Natural killer cell (primary cell): ENCODE results near the gene MRFAP1. TPM values are rescaled to one million over a fixed set of nuclear protein-coding genes. Genes with fewer than 3 reads are reported as not detected.

Experiments
- ATAC-seq, 3 donors: fragments of 150-1000 bp in 2 of 3; fragments of 200-7000 bp in 1 of 3; cut with Tn5 transposase; 1 replicate in 1 of 3; 2 replicates in 2 of 3; pipeline ENCODE4 v1.10.0; 2021; ENCODE audit warnings: mild to moderate bottlenecking in 2 of 3, moderate library complexity in 2 of 3
- DNase-seq, 2 donors: peaks; one replicate each; pipeline versions ENCODE4 v3.0.0 to v3.0.0-alpha.2; 2013 to 2021; ENCODE audit warnings: mixed read lengths in 1 of 2
- H3K27ac ChIP-seq: one replicate; pipeline ENCODE4 v1.5.1; 2013; ENCODE audit warnings: mild to moderate bottlenecking, low read length
- H3K27me3 ChIP-seq: one replicate; pipeline ENCODE4 v1.6.1; 2013; ENCODE audit warnings: low read length; ENCODE audit not compliant: control insufficient read depth, insufficient read depth
- H3K36me3 ChIP-seq: one replicate; pipeline ENCODE4 v1.6.1; 2013; ENCODE audit warnings: low read length; ENCODE audit not compliant: control insufficient read depth, insufficient read depth
- H3K4me1 ChIP-seq: one replicate; pipeline ENCODE4 v1.6.1; 2013; ENCODE audit warnings: low read length; ENCODE audit not compliant: control insufficient read depth, insufficient read depth
- H3K4me3 ChIP-seq: one replicate; pipeline ENCODE4 v1.5.1; 2013; ENCODE audit warnings: low read length
- H3K9me3 ChIP-seq: one replicate; pipeline ENCODE4 v1.6.1; 2013; ENCODE audit warnings: low read length; ENCODE audit not compliant: control insufficient read depth, insufficient read depth
- H3K27ac Mint-ChIP-seq, 2 donors: one replicate each; pipeline ENCODE4 v1.8.0; 2022; ENCODE audit warnings: mild to moderate bottlenecking in 2 of 2, mixed read lengths in 2 of 2, moderate library complexity in 1 of 2
- H3K27me3 Mint-ChIP-seq, 2 donors: one replicate each; pipeline ENCODE4 v1.8.0; 2022; ENCODE audit warnings: low read depth in 2 of 2, mixed read lengths in 2 of 2
- H3K36me3 Mint-ChIP-seq: one replicate; pipeline ENCODE4 v1.8.0; 2022; ENCODE audit warnings: mixed read lengths
- H3K4me1 Mint-ChIP-seq, 2 donors: one replicate each; pipeline ENCODE4 v1.8.0; 2022; ENCODE audit warnings: mixed read lengths in 2 of 2
- H3K4me3 Mint-ChIP-seq: one replicate; pipeline ENCODE4 v1.8.0; 2022; ENCODE audit warnings: mild to moderate bottlenecking, moderate library complexity, mixed read lengths
- H3K9me3 Mint-ChIP-seq, 2 donors: one replicate each; pipeline ENCODE4 v1.8.0; 2022; ENCODE audit warnings: mixed read lengths in 2 of 2
- WGBS: methylation state at CpG from one replicate; pipeline ENCODE4 v1.1.7; 2013; ENCODE audit warnings: missing lambda C conversion rate; ENCODE audit not compliant: insufficient coverage; 5-methylcytosine and 5-hydroxymethylcytosine counted together
- intact Hi-C: fragments of 100-400 bp; cut with micrococcal nuclease; formaldehyde crosslinking; loops from one replicate; pipeline ENCODE4 v1.14.2; 2022
- total RNA-seq, 4 donors: library from RNA; stranded (reverse); fragments of 120-200 nt in 1 of 4; gene quantifications; one replicate each; pipeline versions ENCODE4 v1.2.3 to v1.2.4, GENCODE V29; 2013 to 2022
- TF ChIP-seq, protein P1 (sequence below): fragments of 200-600 bp; IDR thresholded peaks from one replicate; pipeline ENCODE4 v1.8.0; 2022; ENCODE audit warnings: antibody characterized with exemption

Gene MRFAP1
- total RNA-seq, 3 donors from 2014 or later (not counting 1 experiment from before 2014, with no cell fraction given) = 105 to 146 (median 146) TPM

DNA sequence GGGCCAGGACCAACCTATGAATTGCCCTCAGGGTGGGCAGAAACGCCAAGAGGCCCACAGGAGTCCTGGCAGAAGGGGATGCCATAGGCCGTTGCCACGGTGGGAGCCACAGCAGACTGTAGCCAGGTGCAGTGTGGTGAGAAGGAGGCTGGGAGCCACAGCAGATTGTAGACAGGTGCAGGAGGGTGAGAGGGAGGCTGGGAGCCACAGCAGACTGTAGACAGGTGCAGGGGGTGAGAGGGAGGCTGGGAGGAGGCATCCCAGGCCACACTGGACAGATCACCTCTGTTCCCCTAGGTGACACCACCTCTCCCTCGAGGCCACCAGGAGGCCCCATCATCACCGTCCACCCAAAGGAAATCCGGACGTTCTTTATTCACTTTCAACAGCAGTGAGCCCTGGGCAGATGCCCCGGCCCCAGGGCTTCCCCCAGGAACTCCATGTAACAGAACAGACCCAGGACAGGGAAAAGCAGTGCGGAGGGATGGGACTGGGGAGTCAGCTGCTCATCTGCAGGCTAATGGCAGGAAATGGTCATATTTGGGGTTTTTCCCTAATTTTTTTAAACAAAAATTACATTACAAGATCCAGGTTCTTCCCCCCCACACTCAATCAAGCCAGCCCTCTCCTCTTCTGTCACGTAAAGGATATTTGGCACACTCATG, 19.5 kb upstream of the MRFAP1 start:
- H3K27me3 Mint-ChIP-seq = no peaks in the 10 kb centered on the region
- TF ChIP-seq, protein P1, sequence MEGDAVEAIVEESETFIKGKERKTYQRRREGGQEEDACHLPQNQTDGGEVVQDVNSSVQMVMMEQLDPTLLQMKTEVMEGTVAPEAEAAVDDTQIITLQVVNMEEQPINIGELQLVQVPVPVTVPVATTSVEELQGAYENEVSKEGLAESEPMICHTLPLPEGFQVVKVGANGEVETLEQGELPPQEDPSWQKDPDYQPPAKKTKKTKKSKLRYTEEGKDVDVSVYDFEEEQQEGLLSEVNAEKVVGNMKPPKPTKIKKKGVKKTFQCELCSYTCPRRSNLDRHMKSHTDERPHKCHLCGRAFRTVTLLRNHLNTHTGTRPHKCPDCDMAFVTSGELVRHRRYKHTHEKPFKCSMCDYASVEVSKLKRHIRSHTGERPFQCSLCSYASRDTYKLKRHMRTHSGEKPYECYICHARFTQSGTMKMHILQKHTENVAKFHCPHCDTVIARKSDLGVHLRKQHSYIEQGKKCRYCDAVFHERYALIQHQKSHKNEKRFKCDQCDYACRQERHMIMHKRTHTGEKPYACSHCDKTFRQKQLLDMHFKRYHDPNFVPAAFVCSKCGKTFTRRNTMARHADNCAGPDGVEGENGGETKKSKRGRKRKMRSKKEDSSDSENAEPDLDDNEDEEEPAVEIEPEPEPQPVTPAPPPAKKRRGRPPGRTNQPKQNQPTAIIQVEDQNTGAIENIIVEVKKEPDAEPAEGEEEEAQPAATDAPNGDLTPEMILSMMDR = no peak
- Histone ChIP-seq H3K27me3 (no peaks in the 10 kb centered on the region), H3K4me1 (no peaks in the 10 kb centered on the region), H3K4me3 (no peak overlapping the region), H3K27ac (no peak overlapping the region), H3K36me3 (peaks cover 33% of the 10 kb centered on the region), H3K9me3 (no peaks in the 10 kb centered on the region)
- intact Hi-C loops = no loop called here
- peaks cover 7% of the 10 kb centered on the region for H3K36me3 Mint-ChIP-seq
- no peaks in the 10 kb centered on the region for H3K9me3 Mint-ChIP-seq
- peak overlapping the region in 1 of 2 donors; percentile 13 for H3K27ac Mint-ChIP-seq
- no peaks in the 10 kb centered on the region for H3K4me1 Mint-ChIP-seq
- WGBS = 94% methylated on average over 10 of the region's 10 CpGs
- H3K4me3 Mint-ChIP-seq = no peak overlapping the region
- DNase-seq (no peak), ATAC-seq (peak in 1 of 3 donors; percentile 20)

DNA sequence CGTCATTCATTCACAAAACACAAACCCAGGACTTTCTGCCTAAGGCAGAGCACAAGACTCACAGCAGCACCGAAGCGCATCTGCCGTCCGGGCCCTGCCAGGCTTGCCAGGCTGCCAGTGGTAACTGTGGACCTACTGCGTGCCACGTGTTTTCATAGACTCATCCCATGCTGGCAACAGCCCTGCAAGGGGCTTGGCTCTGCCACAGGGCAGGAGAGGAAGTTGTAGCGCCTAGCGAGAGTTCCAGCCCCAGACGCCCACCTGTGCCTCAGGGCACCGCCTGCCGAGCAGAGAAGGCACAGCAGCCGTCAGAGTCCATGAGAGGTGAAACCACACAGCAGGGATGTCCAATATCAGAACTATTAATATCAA, 18.9 kb upstream of the MRFAP1 start:
- intact Hi-C loops = no loop called here
- Histone ChIP-seq H3K27ac (no peak overlapping the region), H3K9me3 (no peaks in the 10 kb centered on the region), H3K36me3 (peaks cover 28% of the 10 kb centered on the region), H3K4me3 (no peak overlapping the region), H3K27me3 (no peaks in the 10 kb centered on the region), H3K4me1 (no peaks in the 10 kb centered on the region)
- Mint-ChIP-seq H3K9me3 (no peaks in the 10 kb centered on the region), H3K27ac (peak overlapping the region in 1 of 2 donors; percentile 13), H3K4me1 (no peaks in the 10 kb centered on the region), H3K4me3 (no peak overlapping the region), H3K36me3 (peaks cover 7% of the 10 kb centered on the region), H3K27me3 (no peaks in the 10 kb centered on the region)
- WGBS = 86% methylated on average over 13 of the region's 13 CpGs
- no peak for DNase-seq
- no peak for ATAC-seq
- TF ChIP-seq, protein P1 = no peak

DNA sequence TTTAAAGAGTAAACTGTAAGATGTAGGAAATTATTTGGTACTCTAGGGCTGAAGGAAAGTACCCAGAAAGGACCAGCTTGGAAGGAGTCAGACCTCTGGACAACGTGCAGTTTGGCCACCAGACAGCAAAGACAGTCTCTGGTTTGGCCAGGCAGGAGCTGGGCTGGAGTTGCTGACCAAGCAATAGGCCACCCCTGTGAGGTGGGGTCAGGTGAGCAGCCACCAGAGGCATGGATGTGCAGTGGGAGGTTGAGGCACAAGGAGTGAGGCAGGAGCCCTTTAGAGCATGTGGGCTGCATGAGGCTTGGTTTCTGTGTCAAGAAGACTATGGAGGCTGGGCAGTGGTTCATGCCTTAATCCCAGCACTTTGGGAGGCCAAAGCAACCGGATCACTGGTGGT, 17.7 kb upstream of the MRFAP1 start:
- no peak for ATAC-seq
- H3K27ac Mint-ChIP-seq = no peak overlapping the region
- H3K4me1 Mint-ChIP-seq = no peaks in the 10 kb centered on the region
- H3K36me3 ChIP-seq = peaks cover 18% of the 10 kb centered on the region
- H3K4me1 ChIP-seq = no peaks in the 10 kb centered on the region
- H3K4me3 ChIP-seq = no peak overlapping the region
- no peaks in the 10 kb centered on the region for H3K27me3 ChIP-seq
- no peak for DNase-seq
- peaks cover 7% of the 10 kb centered on the region for H3K36me3 Mint-ChIP-seq
- no peaks in the 10 kb centered on the region for H3K27me3 Mint-ChIP-seq
- H3K4me3 Mint-ChIP-seq = no peak overlapping the region
- no peak overlapping the region for H3K27ac ChIP-seq
- no peaks in the 10 kb centered on the region for H3K9me3 ChIP-seq
- H3K9me3 Mint-ChIP-seq = no peaks in the 10 kb centered on the region
- intact Hi-C loops = no loop called here
- TF ChIP-seq, protein P1 = no peak
- WGBS = 94% methylated on average over 2 of the region's 2 CpGs

DNA sequence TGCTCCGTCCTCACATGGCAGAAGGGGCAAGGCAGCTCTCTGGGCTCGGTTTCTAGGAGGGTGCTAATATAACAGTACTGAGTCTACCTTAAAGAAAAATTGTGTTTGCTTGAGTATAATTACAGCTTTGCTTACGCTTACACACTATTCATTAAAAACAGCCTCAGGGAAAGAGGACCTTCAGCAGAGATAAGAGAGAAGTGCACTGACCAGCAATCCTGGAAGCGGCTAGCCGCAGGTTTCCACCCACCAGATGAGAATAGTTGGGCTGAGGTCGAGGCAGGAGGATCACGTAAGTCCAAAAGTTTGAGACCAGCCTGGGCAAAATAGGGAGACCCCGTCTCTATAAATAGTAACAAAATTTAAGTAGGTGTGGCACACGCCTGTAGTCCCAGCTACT, 15.2 kb upstream of the MRFAP1 start:
- intact Hi-C loops = no loop called here
- Histone ChIP-seq H3K4me1 (no peaks in the 10 kb centered on the region), H3K9me3 (no peaks in the 10 kb centered on the region), H3K36me3 (no peaks in the 10 kb centered on the region), H3K4me3 (no peak overlapping the region), H3K27ac (no peak overlapping the region), H3K27me3 (no peaks in the 10 kb centered on the region)
- TF ChIP-seq, protein P1 = no peak
- ATAC-seq = no peak
- Mint-ChIP-seq H3K27ac (no peak overlapping the region), H3K4me1 (no peaks in the 10 kb centered on the region), H3K4me3 (no peak overlapping the region), H3K27me3 (no peaks in the 10 kb centered on the region), H3K36me3 (no peaks in the 10 kb centered on the region), H3K9me3 (no peaks in the 10 kb centered on the region)
- WGBS = 94% methylated on average over 8 of the region's 9 CpGs
- DNase-seq = no peak
